Body of pancreas (tissue), 4 donors: ENCODE measurements around the gene GLT8D1.

Experiments used
- CTCF ChIP-seq, 7 experiments: fragments of 450-650 bp in 4 of 7; fragments of 200-600 bp in 3 of 7; sonication (generic) in 3 of 7; IDR thresholded peaks; one replicate each; pipeline ENCODE4 v1.5.1; 2016 to 2019; ENCODE audit warnings: antibody characterized with exemption in 7 of 7
- POLR2A ChIP-seq, 3 donors: fragments of 450-650 bp; IDR thresholded peaks; one replicate each; pipeline ENCODE4 v1.6.1; 2016; ENCODE audit warnings: antibody characterized with exemption in 3 of 3, mild to moderate bottlenecking in 2 of 3

GRCh38 chr3:52731590-52731989, 26.0 kb upstream of the GLT8D1 start:
- TF ChIP-seq CTCF (IDR thresholded peaks at IDR 0.05): no peak
- TF ChIP-seq POLR2A (IDR thresholded peaks at IDR 0.05): no peak
